NAMALWA (cell line): Measurements from ENCODE around the gene RAB18.
"Not testable (repeated sequence)": the region's sequence is repeated elsewhere in the genome, so short reads cannot be mapped to it uniquely, and the experiment has no call there.

Experiments used
- DNase-seq: peaks from one replicate; pipeline ENCODE4 v3.0.0-alpha.2; 2015; ENCODE audit warnings: low spot score

RAB18 gene

GRCh38 chr10:27504007-27504807 lies at the start of gene RAB18:
Gene RAB18 (plus strand): TSS chr10:27504304. CDS start chr10:27504370, 66 bp downstream.
- DNase-seq: peak; percentile 100

GRCh38 chr10:27454837-27455236 lies 49.3 kb upstream of the RAB18 start:
- no peak for DNase-seq

- no peak for DNase-seq
Observed at GRCh38 chr10:27457261-27457945, 46.7 kb upstream of the RAB18 start.

GRCh38 chr10:27457966-27458365 lies 46.1 kb upstream of the RAB18 start:
- no peak for DNase-seq

GRCh38 chr10:27461312-27461711 lies 42.8 kb upstream of the RAB18 start:
- DNase-seq: no peak

GRCh38 chr10:27463961-27464360 lies 40.1 kb upstream of the RAB18 start:
- no peak for DNase-seq

- DNase-seq: no peak
Observed at GRCh38 chr10:27464993-27465392, 39.1 kb upstream of the RAB18 start.

- DNase-seq: not testable (repeated sequence)
Observed at GRCh38 chr10:27465596-27465995, 38.5 kb upstream of the RAB18 start.

GRCh38 chr10:27470885-27471284 lies 33.2 kb upstream of the RAB18 start:
- DNase-seq: no peak

GRCh38 chr10:27474741-27475140 lies 29.4 kb upstream of the RAB18 start:
- no peak for DNase-seq

GRCh38 chr10:27479016-27479415 lies 25.1 kb upstream of the RAB18 start:
- no peak for DNase-seq

- no peak for DNase-seq
Observed at GRCh38 chr10:27481486-27481885, 22.6 kb upstream of the RAB18 start.

GRCh38 chr10:27482984-27483956 lies 20.8 kb upstream of the RAB18 start:
- DNase-seq: no peak

- DNase-seq: no peak
Observed at GRCh38 chr10:27485368-27485767, 18.7 kb upstream of the RAB18 start.

GRCh38 chr10:27485986-27486385 lies 18.1 kb upstream of the RAB18 start:
- no peak for DNase-seq

- no peak for DNase-seq
Observed at GRCh38 chr10:27490807-27491206, 13.3 kb upstream of the RAB18 start.

GRCh38 chr10:27494116-27494805 lies 9.8 kb upstream of the RAB18 start:
- DNase-seq: no peak

- DNase-seq: no peak
Observed at GRCh38 chr10:27496137-27496536, 8.0 kb upstream of the RAB18 start.

GRCh38 chr10:27500096-27500495 lies 4.0 kb upstream of the RAB18 start:
- no peak for DNase-seq

GRCh38 chr10:27500886-27501285 lies 3.2 kb upstream of the RAB18 start:
- DNase-seq: no peak

GRCh38 chr10:27503498-27504006 lies 552 bp upstream of the RAB18 start:
- DNase-seq: no peak
